SU-DHL-6 (cell line): ENCODE results near the gene EDDM13.
"Not testable (repeated sequence)": the region's sequence is repeated elsewhere in the genome, so short reads cannot be mapped to it uniquely, and the experiment has no call there.

Experiments
- CTCF ChIP-seq: fragments of 200-600 bp; sonication (generic); IDR thresholded peaks from one replicate; pipeline ENCODE4 v1.5.1; 2017; ENCODE audit warnings: antibody characterized with exemption, mild to moderate bottlenecking, low read length, moderate library complexity; ENCODE audit not compliant: insufficient read depth, poor library complexity, severe bottlenecking
- EZH2phosphoT487 ChIP-seq: fragments of 200-600 bp; sonication (generic), shearing (Covaris generic); conservative IDR thresholded peaks from 2 replicates; pipeline ENCODE4 v1.6.1; 2018; ENCODE audit warnings: mild to moderate bottlenecking, antibody characterized with exemption, low read length, moderate library complexity, mixed read lengths

GRCh38 chr19:56337077-56337476 is 64.5 kb downstream of the EDDM13 start:
- not testable (repeated sequence) for TF ChIP-seq CTCF, EZH2phosphoT487
